ENCODE measurements around the gene JMJD4.

The JMJD4 gene, protein sequence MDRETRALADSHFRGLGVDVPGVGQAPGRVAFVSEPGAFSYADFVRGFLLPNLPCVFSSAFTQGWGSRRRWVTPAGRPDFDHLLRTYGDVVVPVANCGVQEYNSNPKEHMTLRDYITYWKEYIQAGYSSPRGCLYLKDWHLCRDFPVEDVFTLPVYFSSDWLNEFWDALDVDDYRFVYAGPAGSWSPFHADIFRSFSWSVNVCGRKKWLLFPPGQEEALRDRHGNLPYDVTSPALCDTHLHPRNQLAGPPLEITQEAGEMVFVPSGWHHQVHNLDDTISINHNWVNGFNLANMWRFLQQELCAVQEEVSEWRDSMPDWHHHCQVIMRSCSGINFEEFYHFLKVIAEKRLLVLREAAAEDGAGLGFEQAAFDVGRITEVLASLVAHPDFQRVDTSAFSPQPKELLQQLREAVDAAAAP

DNA sequence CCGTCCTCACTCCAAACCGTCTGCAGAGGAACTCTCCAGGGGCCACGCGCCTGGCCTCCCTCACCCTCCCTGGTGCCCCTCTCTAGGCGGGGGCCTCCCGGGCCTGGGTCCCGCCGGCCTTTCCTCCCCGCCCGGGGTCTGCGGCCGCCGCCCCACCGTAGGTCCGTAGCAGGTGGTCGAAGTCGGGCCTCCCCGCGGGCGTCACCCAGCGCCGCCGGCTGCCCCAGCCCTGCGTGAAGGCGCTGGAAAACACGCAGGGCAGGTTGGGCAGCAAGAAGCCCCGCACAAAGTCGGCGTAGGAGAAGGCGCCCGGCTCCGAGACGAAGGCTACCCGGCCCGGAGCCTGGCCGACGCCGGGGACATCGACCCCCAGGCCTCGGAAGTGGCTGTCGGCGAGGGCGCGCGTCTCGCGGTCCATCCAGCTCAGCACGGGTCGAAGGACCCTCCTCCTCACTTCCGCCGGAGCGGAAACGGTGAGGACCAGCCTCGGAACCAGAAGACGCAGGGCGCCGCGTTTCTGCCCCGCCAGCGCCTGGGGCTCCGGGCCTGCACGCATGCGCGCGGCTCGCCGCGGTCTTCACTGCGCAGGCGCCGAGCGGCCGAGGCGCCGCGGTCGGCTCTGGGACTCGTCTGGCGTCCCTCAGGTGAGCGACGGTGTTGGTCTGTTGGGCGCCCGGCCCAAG is at the start of gene JMJD4, which contains the start of gene SNAP47:
Gene JMJD4 (minus strand): TSS at position 447 of the 683 bp plus-strand sequence. CDS start 29 bp downstream, at position 418.
Gene SNAP47 (plus strand): TSS at position 580 of the 683 bp plus-strand sequence. CDS start 12,302 bp downstream, outside the sequence.
- DNase-seq (ENCODE audit: low read depth in 4 of 4, low spot score in 1 of 4): peak; percentile 83 to 90 (median 86)

DNA sequence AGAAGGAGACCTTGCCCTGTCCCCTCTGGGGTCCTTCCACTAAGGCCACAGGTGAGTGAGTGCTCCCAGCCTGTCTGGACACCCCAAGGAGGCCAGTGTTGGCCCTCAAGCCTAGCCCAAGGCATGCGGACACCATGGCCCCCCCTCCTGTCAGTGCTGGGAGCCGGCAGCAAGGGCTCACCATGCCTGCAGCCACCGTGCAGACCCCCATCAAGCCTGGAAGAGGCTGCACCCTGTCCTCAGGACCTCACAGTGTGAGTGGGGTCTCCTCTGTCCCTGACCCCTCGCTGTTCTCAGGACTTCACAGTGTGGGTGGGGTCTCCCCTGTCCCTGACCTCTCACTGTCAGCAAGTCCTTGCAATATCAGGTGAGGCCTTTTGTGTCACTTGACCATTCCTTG is 47.1 kb upstream of the JMJD4 start:
- no peak for DNase-seq (ENCODE audit: low read depth in 4 of 4, low spot score in 1 of 4)

DNA sequence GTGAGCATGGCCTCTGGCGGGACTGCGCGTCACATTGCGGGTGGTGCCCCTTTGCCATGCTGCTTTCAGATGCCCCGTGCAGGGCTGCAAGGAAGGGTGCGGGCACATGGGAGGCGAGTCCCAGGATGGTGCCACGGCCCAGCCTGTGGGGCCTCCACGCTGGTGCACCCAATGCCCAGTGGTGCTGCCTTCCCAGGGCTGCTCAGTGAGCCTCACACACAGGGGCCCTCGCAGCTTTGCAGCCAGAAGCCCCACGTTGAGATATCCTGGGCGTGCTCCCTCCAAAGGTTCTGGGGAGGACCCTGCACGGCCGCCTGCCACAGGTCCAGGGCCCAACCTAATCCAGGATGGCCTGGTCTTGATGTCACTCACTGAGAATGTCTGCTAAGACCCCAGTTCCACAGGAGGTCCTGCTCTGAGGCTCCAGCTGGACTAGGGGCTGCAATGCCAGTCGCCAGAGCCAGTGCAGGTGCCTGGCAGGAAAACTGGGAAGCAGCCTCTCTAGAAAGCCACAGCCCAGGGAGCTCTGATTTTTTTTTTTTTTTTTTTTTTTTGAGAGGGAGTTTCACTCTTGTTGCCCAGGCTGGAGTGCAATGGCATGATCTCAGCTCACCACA is 46.3 kb upstream of the JMJD4 start:
- no peak for DNase-seq (ENCODE audit: low read depth in 4 of 4, low spot score in 1 of 4)

DNA sequence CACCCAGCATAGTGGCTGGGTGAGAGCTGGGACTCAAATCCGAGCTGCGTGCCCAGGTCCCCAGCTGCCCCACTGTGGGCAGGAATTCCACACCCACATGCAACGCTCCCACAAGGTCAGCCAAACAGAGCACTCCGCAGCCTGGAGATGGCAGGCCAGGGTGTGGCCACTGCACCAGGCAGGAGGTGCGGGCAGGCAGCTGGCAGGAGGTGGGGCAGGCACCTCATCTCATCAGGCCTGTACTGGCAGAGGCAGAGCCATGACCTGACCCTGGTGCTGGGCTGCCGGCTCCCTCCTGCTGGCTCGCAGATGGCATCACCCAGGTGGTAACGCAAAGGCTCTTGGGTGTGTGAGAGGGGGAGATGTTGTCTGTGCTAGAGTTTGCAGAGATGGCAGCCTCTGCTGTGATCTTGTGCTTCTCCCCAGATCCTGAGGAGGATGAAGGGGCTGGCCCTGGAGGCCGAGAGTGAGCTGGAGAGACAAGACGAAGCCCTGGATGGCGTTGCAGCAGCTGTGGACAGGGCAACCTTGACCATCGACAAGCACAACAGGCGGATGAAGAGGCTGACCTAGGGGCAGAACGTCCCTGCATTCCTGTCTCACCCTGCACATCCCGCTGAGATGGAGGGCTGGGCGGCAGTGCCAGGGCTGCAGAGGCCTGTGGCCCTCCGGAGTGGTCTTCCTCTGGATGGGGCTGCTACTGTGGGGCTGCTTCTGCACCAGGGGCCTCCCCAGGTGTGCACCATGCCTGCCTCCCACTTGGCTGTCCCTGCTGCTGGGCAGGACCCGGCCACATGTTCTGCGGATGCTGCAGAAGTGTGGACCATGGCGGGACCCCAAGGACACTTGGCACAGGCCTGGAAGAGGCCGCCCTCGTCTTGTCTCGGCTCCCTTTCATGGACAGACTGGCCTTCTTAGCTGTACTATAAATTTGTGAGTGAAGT is 45.3 kb upstream of the JMJD4 start:
- no peak for DNase-seq (ENCODE audit: low read depth in 4 of 4, low spot score in 1 of 4)

DNA sequence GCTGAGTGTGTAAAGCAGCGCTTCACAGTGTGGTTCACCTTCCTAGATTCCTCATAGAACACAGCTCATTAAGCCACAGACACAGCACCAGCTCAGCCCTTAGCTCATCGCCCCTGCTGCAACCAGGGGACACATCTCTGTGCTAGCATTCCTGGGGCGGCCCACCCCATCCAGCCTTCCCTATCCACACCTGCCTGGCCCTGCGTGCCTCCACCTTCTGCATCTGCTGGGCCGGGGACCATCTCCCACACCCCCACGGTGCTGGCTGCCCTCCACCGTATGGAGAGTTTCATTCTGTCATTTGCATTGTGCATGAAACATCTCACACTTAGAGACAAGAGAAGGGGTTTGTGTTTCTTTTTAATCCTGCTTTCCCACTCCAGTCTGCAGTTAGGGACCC is 44.6 kb upstream of the JMJD4 start:
- DNase-seq (ENCODE audit: low read depth in 4 of 4, low spot score in 1 of 4): no peak

DNA sequence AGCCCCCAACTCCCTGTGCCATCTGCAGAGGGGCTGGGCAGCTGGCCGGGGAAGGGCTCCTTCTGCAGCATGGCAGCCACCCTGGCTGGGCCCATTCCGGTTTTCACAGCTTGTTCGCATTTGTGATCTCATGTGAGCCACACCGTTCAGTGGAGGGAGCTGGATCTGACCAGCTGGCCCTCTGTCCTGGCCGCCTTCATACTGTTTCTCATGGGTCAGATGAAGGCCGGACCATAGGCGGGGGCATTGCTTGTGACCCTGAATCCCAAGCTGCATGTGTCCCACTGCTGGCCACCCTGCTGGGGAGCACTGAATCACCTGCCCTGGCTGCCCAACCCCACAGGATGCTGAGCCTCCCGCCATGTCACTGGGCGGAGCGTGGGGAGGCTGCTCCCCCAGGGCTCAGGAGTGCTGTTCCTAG is 43.9 kb upstream of the JMJD4 start:
- no peak for DNase-seq (ENCODE audit: low read depth in 4 of 4, low spot score in 1 of 4)

DNA sequence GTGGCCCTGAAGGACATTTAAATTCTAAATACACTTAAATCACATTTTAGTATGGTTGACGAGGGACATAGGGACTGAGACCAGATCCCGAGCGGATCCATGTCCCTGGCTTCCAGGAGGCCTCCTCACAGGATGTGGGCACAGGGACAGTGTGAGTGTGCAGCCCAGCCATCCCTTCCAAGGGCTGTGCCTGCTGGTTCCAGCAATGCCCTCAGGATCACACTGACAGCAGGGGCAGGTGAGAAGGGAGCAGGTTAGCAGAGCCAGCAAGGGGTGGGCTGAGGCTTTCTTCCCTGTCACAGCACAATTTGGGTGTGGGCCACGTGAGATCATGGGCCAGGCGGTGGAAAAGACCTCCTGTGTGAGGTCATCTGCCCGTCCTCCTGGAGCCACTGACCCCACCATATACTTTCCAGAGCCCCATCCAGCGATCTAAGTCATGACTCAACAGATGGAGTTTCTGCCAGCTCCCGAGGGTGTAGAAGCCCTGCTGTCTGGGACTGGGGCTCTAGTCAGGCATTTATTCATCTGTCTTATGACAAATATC is 43.4 kb upstream of the JMJD4 start:
- no peak for DNase-seq (ENCODE audit: low read depth in 4 of 4, low spot score in 1 of 4)

DNA sequence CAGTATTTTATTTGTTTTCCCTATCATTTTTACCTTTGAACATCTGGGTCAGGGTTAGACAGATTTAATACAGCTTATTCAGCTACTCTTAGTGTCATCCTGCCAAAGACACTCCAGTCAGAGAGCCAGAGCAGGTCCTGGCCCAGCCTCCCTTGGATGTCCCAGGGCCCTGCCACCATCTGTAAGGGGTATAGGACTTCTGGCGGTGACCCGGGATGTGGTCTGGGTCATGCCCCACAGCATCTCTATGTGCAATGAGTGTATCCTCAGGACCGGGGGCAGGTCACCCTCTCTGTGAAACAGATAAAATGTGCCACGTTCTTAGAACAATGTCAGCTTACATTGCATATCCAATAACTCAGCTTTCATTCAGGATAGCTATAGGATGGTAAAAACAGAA is 42.5 kb upstream of the JMJD4 start:
- no peak for DNase-seq (ENCODE audit: low read depth in 4 of 4, low spot score in 1 of 4)

DNA sequence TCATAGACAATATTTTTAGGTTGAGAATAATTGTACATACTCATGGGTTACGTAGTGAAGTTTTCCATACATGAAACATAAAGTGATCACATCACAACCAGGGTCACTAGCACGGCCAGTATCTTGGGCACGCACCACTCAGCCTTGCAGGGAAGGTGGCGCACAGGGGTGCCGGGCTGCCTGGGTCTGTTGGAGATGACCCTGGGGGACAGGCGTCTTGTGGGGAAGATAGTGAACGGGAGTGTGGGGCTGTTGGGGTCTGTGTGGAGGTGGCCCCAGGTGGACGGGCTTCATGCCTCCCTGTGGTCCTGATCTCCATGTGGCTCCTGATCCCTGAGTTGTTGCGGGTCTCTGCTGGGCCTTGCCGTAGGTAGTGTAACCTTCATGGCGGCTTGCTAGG is 42.1 kb upstream of the JMJD4 start:
- no peak for DNase-seq (ENCODE audit: low read depth in 4 of 4, low spot score in 1 of 4)

DNA sequence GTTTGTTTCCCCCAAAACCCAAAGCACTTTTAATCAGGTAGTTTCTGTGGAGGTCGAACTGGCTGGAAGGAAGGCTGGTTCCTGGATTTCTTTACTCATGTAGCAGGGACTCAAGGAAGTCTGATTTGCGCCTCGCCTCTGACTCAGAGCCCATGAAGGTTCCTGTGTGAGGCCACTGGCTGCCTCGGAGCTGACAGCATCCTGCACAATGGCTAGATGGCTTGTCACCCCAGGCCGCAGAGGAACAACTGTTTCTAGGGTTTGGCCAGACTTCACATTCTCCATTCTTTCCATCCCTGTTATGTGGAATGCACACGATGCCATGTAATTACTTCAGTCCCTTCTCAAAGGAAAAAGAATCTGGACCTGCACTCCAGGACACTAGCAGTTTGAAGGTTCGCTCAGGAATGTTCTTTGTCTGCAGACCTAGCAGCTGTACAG is 41.2 kb upstream of the JMJD4 start:
- no peak for DNase-seq (ENCODE audit: low read depth in 4 of 4, low spot score in 1 of 4)

DNA sequence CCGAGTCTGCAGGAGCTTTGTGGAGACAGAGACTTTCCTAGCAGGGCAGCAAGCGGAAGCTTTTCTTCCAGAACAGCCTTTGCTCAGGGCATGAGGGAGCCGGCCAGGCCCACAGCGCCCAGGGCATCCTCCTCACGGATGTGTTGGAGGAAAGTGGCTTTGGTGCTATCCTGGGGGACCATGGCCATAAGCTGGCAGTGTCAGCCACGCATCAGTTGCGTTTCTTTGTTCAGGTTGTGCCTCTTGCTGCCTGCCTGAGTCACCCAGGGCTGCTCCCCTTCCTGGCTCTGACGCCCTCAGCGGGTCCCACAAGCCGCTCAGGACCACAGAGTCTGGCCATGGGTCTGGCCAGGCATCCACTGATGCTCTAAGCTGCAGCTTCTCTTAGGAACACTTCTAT is 40.7 kb upstream of the JMJD4 start:
- no peak for DNase-seq (ENCODE audit: low read depth in 4 of 4, low spot score in 1 of 4)

DNA sequence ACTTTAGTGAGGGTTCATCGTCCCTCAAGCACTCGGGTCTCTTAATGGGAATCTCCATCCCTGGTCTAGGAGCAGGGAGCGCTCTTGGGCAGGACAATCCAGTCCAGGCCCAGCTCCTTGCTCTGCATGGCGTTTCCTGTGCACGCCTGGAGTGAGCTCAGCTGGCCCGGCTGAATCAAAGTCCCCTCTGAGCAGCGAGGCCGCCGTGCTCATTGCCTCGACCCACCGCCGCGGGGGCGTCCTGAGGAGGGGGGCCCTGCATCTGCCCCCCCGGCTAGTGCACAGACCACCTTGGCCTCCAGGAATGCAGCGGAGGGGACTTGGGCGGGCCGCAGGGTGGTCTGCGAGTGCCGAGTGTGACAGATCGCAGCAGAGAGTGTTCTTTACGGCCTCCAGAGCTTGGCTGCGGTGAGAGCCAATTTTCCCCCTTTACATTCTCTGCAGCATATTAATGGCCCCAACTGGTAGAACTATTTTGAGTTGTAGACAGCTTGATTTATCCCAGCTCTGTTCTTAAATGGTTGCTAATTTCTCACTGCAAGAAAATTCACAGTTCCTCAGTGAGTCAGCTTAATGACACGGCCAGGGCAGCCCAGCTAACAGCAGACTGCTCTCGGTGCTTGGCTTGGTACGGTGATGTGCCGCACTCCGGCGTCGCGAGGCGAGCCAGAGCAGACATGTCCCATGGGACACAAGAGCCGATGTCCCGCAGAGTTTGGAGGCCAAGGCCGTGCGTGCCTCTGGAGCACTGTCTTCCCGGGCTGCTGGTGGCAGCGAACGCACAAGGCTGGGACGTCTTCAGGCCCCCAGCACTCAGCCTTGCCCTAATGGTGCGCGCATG is 39.9 kb upstream of the JMJD4 start:
- DNase-seq (ENCODE audit: low read depth in 4 of 4, low spot score in 1 of 4): no peak

DNA sequence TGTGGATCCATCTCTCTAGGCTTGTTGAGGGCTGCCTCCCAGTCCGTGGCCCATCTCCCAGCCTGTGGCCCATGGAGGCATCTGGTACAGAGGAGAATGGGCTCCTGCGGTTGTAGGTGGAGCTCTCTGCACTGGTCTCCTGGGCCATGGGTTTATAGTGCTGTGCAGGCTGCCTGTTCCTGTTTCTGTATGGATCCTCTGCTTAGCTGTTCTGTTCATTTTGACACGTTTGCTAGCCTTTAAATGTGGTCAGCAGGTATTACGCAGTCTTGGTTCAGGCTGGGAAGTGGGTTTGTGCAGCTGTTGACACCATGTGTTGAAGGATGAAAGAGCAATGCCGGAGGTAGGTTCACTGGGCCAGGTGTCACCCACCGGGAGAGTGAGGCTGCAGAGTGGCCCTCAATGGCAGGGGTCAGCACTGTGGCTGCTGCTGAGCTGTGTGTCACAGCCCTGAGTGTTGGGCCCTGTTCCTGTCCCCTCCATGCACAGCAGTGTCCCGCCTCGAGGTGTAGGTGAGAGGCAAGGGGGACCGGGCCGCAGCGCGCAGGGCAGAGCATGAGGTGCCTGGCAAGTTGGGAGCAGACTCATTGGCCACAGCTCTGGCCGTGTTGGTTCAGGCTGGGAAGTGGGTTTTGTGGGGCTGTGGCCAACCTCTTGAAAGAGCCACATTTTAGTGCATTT is 39.1 kb upstream of the JMJD4 start:
- DNase-seq (ENCODE audit: low read depth in 4 of 4, low spot score in 1 of 4): no peak

DNA sequence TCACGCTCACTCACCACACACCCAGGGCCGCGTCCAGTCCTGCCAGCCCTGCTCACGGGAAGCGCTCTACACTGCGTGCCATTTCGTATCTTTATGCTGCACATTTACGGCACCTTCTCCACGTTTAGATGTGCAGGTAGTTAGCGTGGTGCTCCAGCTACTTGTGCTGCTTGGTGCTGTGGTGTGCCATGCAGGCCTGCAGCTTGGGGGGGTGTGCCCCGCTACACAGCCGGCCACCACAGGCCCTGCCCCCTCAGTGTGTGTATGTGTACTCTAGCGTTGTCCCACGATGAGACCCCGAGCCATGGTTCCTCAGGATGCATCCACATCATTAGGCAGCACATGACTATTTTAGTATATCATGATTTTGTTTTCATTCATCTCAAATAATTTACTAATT is 38.5 kb upstream of the JMJD4 start:
- no peak for DNase-seq (ENCODE audit: low read depth in 4 of 4, low spot score in 1 of 4)

DNA sequence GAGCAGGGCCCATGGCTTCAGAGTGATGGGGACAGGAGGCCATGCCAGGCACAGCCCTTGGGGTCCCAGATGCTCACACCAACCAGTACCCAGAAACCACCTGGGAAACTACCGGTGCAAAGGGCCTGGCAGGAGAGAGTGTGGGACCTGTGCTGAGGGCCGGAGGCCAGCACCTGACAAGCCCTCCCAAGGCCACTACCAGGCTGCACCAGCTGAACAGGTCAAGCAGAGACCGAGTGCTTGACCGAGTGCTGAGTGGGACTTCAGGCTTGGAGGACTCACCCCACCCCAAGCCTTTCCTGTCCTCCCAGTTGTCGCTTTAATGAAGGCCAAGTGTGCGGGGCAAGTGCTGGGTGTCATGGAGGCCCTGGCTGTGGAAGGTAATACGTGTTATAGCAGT is 36.7 kb upstream of the JMJD4 start:
- no peak for DNase-seq (ENCODE audit: low read depth in 4 of 4, low spot score in 1 of 4)

DNA sequence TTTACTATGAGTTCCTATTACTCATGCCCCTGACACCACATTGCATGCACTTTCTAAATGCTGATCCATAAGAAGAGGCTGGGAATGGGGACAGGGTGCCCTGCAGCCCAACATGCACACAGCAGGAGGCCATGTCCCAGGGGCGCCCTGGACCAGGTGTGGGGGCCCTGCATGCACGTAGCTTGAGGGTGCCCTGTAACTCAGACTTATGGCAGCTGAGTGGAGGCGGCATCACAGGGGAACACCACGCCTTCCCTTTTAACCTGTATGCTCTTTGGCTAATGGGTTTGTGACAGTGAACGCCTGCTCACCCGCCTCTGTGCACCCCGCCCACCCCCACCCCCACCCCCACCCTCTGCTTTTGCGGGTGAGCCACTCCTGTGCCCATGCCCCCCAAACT is 36.2 kb upstream of the JMJD4 start:
- DNase-seq (ENCODE audit: low read depth in 4 of 4, low spot score in 1 of 4): no peak

DNA sequence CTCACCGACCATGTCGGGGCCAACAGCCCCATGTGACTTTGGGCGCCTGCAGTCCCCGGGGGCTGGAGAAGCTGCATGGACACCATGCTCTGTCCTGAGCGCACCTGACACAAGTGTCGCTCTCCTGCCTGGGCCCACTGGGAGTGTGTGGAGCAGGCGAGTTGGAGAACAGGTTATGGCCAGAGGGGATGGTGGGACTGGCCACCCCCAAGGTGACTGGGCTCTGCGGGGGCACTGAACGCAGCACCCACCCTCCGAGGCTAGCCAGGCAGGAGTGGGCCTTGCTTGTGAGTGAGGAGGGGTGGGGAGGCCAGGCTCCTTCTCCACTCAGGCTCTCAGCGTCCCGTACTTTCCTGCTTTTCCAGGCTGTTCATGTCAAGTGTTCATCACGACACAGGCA is 35.7 kb upstream of the JMJD4 start:
- no peak for DNase-seq (ENCODE audit: low read depth in 4 of 4, low spot score in 1 of 4)

DNA sequence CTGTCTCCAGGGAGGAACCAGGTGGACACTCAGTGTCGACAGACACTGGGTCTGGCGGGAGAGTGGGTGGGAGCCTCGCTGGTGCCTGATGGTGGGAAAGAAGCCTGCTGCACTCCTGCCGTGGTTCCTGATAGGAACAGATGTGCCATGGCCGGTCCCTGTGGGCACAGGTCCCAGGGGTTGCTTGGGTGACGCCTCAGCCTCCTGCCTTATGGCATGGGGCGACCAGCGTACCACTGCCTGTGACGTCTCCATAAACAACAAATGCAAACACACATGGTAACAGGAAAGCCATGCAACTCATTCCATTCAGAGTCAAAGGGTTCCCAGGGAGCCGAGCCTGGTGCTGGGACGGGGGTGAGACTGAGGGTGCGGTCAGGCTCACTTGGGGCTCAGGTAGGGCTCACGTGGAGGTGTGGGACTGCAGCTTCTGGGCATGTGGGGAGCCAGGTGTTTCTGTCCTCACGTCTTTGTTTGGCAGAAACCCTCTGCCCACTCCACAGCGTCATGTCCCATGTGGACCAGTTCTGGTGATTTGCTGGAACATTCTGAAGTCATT is 34.9 kb upstream of the JMJD4 start:
- DNase-seq (ENCODE audit: low read depth in 4 of 4, low spot score in 1 of 4): no peak
